ENCODE measurements around the gene CALCOCO2. TPM values are rescaled to one million over a fixed set of nuclear protein-coding genes. Genes with fewer than 3 reads are reported as not detected.
A peak's percentile ranks its signal among the peaks of the same experiment; 100 is the strongest.
"Not testable (repeated sequence)": the region's sequence is repeated elsewhere in the genome, so short reads cannot be mapped to it uniquely, and the experiment has no call there.

CALCOCO2 gene
- 100 to 1,000 TPM; 146 to 181 TPM for total RNA-seq
- long read RNA-seq, donor 1, transcript CALCOCO2-201 (13 exons, 3,682 nt), result major isoform, 34 of 50 reads
- long read RNA-seq, donor 1, partial matches to known transcripts, result 10 of 50 reads
- long read RNA-seq, donor 1, other reads (novel, unspliced or antisense), result 5 of 50 reads
- long read RNA-seq, donor 2, transcript CALCOCO2-201 (13 exons, 3,682 nt), result major isoform, 165 of 213 reads
- long read RNA-seq, donor 2, partial matches to known transcripts, result 27 of 213 reads
- long read RNA-seq, donor 2, other reads (novel, unspliced or antisense), result 18 of 213 reads

GRCh38 chr17:48830840-48831548 lies at the start of gene CALCOCO2:
TSS of gene CALCOCO2 (plus strand) at chr17:48831035. CDS start at chr17:48841708, 10,673 bp downstream.
- intact Hi-C loops (cut with DNase I), result no loop called here
- peak; percentile 97 for DNase-seq (ENCODE audit: low spot score)

GRCh38 chr17:48787828-48788227 lies 43.0 kb upstream of the CALCOCO2 start:
- no peak for DNase-seq (ENCODE audit: low spot score)
- intact Hi-C loops (cut with DNase I), result no loop called here

GRCh38 chr17:48790607-48791127 lies 40.2 kb upstream of the CALCOCO2 start:
- intact Hi-C loops (cut with DNase I), result loop anchor here (2.0 to 5.0 kb wide), 4 partner anchors 64 to 118 kb away; partner anchors contain the start of genes PRAC1 (in 1 of the 2) and PRAC2 (in 1 of the 2)
- no peak for DNase-seq (ENCODE audit: low spot score)

GRCh38 chr17:48791128-48792032 lies 39.5 kb upstream of the CALCOCO2 start:
- DNase-seq (ENCODE audit: low spot score), result peak; percentile 87
- intact Hi-C loops (cut with DNase I), result loop anchor here (2.0 to 5.0 kb wide), 4 partner anchors 65 to 119 kb away; partner anchors contain the start of genes PRAC1 (in 1 of the 2) and PRAC2 (in 1 of the 2)

- intact Hi-C loops (cut with DNase I), result loop anchor here (5.0 kb wide), 2 partner anchors 70 to 120 kb away; partner anchors contain the start of genes PRAC1 (in 1 of the 2) and PRAC2 (in 1 of the 2)
- no peak for DNase-seq (ENCODE audit: low spot score)
Measured at GRCh38 chr17:48792033-48792798, 38.6 kb upstream of the CALCOCO2 start.

- intact Hi-C loops (cut with DNase I), result no loop called here
- DNase-seq (ENCODE audit: low spot score), result no peak
Measured at GRCh38 chr17:48795444-48796162, 35.2 kb upstream of the CALCOCO2 start.

GRCh38 chr17:48796163-48796522 lies 34.7 kb upstream of the CALCOCO2 start:
- DNase-seq (ENCODE audit: low spot score); intact Hi-C loops (cut with DNase I): not testable (repeated sequence)

- intact Hi-C loops (cut with DNase I), result no loop called here
Measured at GRCh38 chr17:48799069-48799723, 31.6 kb upstream of the CALCOCO2 start.

GRCh38 chr17:48800626-48801217 lies 30.1 kb upstream of the CALCOCO2 start:
- no peak for DNase-seq (ENCODE audit: low spot score)
- intact Hi-C loops (cut with DNase I), result loop anchor here (5.0 to 10.0 kb wide), 2 partner anchors 82 to 234 kb away; no protein-coding TSS in a partner anchor

More at GRCh38 chr17:48799069-48799723, 31.6 kb upstream of the CALCOCO2 start:
- no peak for DNase-seq (ENCODE audit: low spot score)

GRCh38 chr17:48804936-48805411 lies 25.9 kb upstream of the CALCOCO2 start:
- intact Hi-C loops (cut with DNase I), result loop anchor here (5.0 to 10.0 kb wide), 2 partner anchors 77 to 230 kb away; no protein-coding TSS in a partner anchor
- DNase-seq (ENCODE audit: low spot score), result peak; percentile 85

GRCh38 chr17:48809182-48809581 lies 21.7 kb upstream of the CALCOCO2 start:
- intact Hi-C loops (cut with DNase I), result loop anchor here in 1 of 2 donors (10.0 kb wide), 1 partner anchor 226 kb away; no protein-coding TSS in a partner anchor
- DNase-seq (ENCODE audit: low spot score), result no peak

- no peak for DNase-seq (ENCODE audit: low spot score)
- intact Hi-C loops (cut with DNase I), result no loop called here
Measured at GRCh38 chr17:48812001-48812400, 18.8 kb upstream of the CALCOCO2 start.

GRCh38 chr17:48814504-48814903 lies 16.3 kb upstream of the CALCOCO2 start:
- intact Hi-C loops (cut with DNase I), result no loop called here
- no peak for DNase-seq (ENCODE audit: low spot score)

GRCh38 chr17:48815311-48815710 lies 15.5 kb upstream of the CALCOCO2 start:
- no peak for DNase-seq (ENCODE audit: low spot score)
- intact Hi-C loops (cut with DNase I), result loop anchor here (5.0 kb wide), 1 partner anchor 62 kb away; no protein-coding TSS in a partner anchor

- intact Hi-C loops (cut with DNase I), result loop anchor here (5.0 kb wide), 1 partner anchor 61 kb away; no protein-coding TSS in a partner anchor
Measured at GRCh38 chr17:48816438-48816773, 14.4 kb upstream of the CALCOCO2 start.

More at GRCh38 chr17:48816438-48816773, 14.4 kb upstream of the CALCOCO2 start:
- no peak for DNase-seq (ENCODE audit: low spot score)
